RCC 7860 (cell line): ENCODE results near the gene CYP2J2.
"Not testable (repeated sequence)": the region's sequence is repeated elsewhere in the genome, so short reads cannot be mapped to it uniquely, and the experiment has no call there.

ENCODE experiments used
- DNase-seq: peaks from one replicate; pipeline ENCODE4 v3.0.0-alpha.2; 2015; ENCODE audit warnings: low spot score
- FAIRE-seq: peaks from 2 replicates; lab custom pipeline; 2012; peaks lifted over from hg19 to GRCh38; lab: Jason Lieb, UNC

CYP2J2 gene

GRCh38 chr1:59921258-59921899, 5.2 kb downstream of the CYP2J2 start:
- not testable (repeated sequence) for FAIRE-seq, DNase-seq

GRCh38 chr1:59919746-59920145, 6.8 kb downstream of the CYP2J2 start:
- DNase-seq (no peak), FAIRE-seq (no peak)

DNA sequence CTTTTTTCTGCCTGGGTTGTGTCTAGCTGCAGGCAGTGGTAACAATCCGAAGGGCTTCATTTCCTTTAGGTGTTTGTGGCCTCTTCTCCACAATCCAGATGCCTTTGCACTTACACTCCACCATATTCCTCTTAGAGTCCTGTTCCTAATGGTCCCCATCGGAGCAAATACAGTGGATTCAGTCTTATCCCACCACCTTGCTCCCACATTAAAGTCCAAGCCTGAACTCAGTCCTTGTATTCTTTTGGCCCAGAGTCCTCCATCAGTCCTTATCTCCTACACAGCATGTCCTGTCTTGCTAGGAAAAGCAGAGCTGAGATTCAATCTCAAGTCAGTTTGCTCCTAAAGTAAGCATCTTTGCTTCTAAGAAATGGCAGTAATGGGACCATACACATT, 8.8 kb downstream of the CYP2J2 start:
- FAIRE-seq (no peak), DNase-seq (no peak)

DNA sequence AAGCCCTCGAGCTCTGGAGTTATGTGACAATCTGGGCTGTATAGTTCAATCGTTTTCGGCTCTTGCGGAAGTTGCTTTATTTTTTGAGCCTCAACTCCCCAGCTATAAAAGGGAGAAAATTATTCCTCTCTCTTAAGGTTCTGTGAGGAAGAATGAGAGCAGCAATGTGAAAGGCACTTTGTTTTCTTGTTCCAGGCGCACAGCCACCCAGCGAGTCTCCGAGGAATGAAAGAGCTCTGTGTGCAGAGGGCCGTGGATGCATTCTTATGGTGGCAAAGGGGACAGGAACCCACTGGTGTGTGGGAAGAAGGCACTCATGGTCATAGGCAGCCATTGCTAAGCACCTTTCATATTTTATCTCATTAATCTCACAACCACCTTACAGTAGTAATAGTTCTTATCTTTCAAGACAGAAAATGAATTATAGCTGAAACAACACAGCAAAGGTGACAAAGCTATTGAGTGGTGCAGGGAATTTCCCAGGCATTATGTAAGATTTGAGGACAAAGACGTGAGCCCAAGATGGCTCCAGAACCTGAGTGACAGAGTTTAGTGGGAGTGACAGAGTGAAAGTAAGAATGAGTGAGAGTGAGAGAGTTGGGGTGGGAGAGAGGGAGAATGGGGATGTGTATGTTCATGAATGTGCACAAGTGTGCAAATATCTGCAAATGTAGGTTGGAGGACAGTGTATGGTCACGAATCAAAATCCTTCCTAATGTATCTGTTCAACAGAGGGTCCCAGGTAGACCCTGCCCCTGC, 9.4 kb downstream of the CYP2J2 start:
- FAIRE-seq (no peak), DNase-seq (no peak)

DNA sequence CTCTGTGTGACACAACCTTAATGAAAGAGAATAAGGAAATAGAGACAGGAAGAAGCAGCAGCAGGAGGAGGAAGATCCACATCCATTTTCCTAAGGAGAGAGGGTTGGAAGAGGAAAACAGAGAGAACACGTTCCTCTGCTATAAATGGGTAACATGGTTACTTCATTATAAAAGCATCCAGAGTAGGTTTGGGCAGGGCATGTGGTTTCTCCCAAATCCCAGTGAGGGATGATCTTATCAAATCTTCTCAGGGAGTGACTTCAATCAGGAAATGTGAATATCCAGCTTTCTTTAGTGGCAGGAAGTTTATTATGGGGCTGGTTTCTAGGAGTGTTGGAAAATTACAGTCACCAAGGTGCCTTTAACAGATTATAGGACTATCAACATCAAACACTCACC, 11.1 kb downstream of the CYP2J2 start:
- FAIRE-seq, result no peak

DNA sequence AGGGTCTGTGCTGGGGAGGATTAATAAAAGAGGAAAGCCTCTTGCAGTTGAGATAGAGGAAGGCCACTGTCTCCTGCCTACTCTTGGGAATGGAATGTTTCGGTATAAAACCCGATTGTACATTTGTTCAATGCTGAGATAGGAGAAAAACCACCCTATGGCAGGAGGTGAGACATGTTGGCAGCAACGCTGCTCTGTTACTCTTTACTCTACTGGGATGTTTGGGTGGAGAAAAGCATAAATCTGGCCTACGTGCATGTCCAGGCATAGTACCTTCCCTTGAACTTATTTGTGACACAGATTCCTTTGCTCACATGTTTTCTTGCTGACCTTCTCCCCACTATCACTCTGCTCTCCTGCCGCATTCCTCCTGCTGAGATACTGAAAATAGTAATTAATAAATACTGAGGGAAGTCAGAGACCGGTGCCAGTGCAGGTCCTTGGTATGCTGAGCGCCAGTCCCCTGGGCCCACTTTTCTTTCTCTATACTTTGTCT, 11.7 kb downstream of the CYP2J2 start:
- DNase-seq, FAIRE-seq: not testable (repeated sequence)

More for the DNA sequence above, 11.1 kb downstream of the CYP2J2 start:
- DNase-seq, result no peak

GRCh38 chr1:59908682-59909081, 17.9 kb downstream of the CYP2J2 start:
- no peak for FAIRE-seq

DNA sequence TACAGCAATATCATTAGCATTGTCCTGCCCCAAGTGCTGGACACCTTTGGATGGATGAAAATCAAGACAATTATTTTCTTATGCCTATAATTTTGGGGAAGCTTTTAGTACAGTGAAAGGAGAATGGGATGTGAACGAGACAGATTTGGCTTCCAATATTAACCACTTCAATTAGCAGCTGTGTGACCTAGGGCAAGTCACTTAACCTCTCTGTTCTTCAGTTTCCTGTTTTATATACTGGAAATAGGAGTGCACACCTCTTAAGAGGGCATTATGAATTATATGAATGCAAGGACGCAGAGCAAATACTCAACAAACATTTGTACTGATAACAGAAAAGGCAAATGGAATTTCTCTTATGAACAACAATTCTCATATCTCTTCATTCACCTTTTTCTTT, 18.5 kb downstream of the CYP2J2 start:
- FAIRE-seq (no peak), DNase-seq (no peak)

More at GRCh38 chr1:59908682-59909081, 17.9 kb downstream of the CYP2J2 start:
- no peak for DNase-seq

- FAIRE-seq, result no peak
- DNase-seq, result no peak
Measured at GRCh38 chr1:59906931-59907330, 19.6 kb downstream of the CYP2J2 start.

- peak; percentile 7 for DNase-seq
Measured at GRCh38 chr1:59903141-59903754, 23.3 kb downstream of the CYP2J2 start.

GRCh38 chr1:59901770-59902388, 24.7 kb downstream of the CYP2J2 start:
- DNase-seq (no peak), FAIRE-seq (no peak)

More at GRCh38 chr1:59903141-59903754, 23.3 kb downstream of the CYP2J2 start:
- no peak for FAIRE-seq

GRCh38 chr1:59900640-59901039, 25.9 kb downstream of the CYP2J2 start:
- DNase-seq (no peak), FAIRE-seq (no peak)

DNA sequence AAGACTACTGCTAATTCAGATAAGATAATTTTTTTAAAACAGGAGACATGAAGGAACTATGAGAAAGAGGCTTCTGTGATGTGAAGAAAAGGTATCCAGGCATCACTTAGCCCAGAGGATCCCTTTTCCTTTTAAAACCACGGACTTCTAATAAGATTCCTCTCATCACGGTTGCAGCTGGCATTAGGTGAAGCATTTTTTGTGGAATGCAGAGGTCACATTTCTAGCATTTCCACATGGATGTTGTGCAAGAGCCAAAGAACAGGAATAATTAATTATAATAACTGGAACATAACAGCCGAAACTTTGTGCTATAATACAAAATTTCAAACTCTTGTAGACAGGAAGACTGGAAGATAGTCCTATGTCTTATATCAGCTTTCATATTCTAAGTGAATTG, 27.6 kb downstream of the CYP2J2 start:
- FAIRE-seq (no peak), DNase-seq (no peak)

- DNase-seq (no peak), FAIRE-seq (no peak)
Measured at GRCh38 chr1:59897165-59897564, 29.4 kb downstream of the CYP2J2 start.

DNA sequence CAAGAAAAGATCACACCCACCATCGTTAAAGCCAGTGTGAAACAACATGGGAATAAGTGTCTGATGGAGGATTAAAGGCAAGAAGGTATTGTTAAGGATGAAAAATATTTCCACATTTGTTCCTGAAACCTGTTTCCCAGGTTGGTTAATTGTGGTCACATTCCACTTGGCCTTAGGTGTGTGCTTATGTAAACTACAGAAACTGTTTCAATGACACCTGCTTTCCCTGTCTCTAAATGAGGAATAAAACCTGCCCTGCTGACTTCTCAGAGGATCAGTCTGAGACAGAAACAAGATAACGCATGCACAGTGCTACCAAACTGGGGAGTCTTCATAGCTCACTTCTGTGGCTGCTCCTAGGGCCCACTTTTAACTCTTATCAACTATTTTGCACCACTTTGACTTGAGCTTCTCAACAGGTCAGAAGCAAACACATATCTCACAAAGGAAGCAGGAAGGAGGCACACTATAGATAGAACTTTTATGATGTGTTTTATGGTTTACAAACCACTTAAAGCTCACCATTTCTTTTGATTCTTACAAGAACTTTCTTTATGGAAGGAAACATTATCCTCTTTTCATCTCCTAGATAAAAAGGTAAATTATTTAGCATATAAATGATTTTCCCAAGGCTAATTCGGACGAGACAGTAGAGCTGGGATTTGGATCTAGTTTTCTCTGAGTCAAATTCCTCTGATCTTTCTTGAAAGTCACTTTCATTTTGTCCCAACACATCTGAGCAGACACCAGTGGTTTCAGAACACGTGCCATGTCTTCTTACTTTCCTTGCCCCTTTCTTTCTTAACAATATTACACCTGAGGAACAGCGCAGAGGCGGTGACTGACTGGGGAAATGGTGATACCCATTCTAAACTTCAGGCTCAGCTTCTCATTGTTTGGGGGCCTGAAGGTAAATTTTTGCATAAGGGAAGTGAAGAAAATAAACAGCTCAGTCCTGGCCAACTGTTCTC, 33.4 kb downstream of the CYP2J2 start:
- FAIRE-seq (no peak), DNase-seq (no peak)

GRCh38 chr1:59885160-59885832, 41.3 kb downstream of the CYP2J2 start:
- FAIRE-seq (no peak), DNase-seq (no peak)

- DNase-seq (no peak), FAIRE-seq (no peak)
Measured at GRCh38 chr1:59880735-59881134, 45.8 kb downstream of the CYP2J2 start.

DNA sequence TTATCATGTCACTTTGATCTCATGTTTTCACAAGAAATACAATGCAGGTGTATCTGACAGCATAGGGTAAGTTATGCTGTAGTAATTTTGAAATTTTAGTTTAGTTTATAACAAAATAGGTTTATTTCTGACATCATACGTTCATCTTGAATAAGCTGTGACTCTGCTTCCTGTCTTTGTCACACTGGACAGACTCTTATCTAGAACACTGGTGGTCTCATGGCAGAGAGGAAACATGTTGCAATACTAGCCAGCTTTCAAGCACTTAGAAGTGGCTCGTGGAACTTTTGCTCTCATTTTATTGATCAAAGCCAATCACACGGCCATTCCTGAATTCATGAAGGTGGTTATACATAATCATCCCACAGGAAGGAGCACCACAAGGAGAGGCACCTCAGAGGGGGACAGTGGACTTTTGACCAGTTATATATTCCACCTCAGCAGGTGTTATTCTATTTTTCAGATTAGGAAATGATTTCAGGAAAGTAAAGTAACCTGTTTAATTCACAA, 46.5 kb downstream of the CYP2J2 start:
- DNase-seq, result no peak
- no peak for FAIRE-seq

GRCh38 chr1:59879574-59879973, 47.0 kb downstream of the CYP2J2 start:
- DNase-seq (no peak), FAIRE-seq (no peak)
